GM18498 (cell line): ENCODE results near the gene SYNE3.
A peak's percentile ranks its signal among the peaks of the same experiment; 100 is the strongest.
"Not testable (repeated sequence)": the region's sequence is repeated elsewhere in the genome, so short reads cannot be mapped to it uniquely, and the experiment has no call there.

ENCODE experiments used
- ATAC-seq: cut with Tn5 transposase; IDR thresholded peaks from one replicate; pipeline ENCODE4 v1.9.1; 2021; ENCODE audit warnings: mild to moderate bottlenecking, moderate library complexity; ENCODE audit not compliant: unreplicated experiment

SYNE3 gene

DNA sequence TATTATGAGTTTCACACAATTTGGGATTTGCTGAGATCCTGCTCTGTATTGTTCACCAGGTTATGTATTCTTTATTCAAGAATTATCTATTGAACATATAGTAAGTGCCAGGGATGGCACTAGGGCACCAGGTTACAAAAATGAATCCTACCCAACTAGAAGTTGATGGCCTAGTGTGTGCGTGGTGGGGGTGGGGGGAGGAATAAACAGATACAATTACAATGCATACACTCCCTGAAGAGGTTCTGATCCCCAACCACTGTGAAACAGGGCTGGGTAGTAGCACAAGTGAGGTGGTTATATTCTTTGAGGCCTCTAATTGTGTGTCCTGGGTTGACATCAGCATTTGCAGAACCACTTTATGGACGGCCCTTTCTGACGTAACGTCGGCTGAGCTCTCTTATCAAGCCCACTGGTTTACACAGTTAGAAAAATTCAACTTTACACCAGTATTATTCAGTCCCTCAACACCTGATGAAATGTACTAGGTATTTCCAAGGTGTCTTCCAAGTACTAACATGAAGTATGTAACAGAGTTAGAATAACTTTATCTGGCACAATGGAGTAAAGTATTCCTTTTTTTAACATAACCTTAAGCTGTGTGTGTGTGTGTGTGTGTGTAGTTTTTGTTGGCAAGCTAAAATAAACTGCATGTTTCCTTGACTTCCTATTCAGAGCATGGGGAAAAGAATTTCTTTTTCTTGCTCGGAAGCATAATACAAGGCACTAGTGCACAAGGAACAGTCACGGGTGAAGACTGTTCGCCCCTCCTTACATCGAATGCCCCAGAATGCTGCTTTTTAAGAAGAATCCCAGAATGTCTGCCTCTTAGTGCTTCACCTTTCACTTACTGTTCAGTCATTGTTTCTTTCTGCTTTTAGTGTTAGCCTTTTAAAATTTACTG lies 10.3 kb upstream of the SYNE3 start:
- no peak for ATAC-seq

DNA sequence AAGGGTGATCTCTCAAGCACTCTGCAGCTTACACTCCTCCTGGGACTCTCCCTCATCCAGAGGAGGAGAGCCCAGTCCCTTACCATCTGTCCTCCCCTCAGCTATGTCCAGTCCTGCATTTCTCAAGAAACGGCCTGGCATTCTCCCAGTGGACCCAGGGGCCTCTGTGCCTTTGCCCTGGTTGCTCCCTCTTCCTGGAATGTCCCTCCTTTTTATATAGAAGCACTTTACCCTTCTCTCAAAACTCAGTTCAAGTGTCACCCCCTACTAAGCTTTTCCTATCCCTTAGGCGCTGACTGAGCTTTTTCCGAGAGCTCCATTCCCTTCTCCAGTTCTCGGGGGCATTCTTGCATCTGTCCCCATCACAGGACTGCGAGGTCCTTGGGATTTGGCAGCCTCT lies 9.5 kb upstream of the SYNE3 start:
- no peak for ATAC-seq

DNA sequence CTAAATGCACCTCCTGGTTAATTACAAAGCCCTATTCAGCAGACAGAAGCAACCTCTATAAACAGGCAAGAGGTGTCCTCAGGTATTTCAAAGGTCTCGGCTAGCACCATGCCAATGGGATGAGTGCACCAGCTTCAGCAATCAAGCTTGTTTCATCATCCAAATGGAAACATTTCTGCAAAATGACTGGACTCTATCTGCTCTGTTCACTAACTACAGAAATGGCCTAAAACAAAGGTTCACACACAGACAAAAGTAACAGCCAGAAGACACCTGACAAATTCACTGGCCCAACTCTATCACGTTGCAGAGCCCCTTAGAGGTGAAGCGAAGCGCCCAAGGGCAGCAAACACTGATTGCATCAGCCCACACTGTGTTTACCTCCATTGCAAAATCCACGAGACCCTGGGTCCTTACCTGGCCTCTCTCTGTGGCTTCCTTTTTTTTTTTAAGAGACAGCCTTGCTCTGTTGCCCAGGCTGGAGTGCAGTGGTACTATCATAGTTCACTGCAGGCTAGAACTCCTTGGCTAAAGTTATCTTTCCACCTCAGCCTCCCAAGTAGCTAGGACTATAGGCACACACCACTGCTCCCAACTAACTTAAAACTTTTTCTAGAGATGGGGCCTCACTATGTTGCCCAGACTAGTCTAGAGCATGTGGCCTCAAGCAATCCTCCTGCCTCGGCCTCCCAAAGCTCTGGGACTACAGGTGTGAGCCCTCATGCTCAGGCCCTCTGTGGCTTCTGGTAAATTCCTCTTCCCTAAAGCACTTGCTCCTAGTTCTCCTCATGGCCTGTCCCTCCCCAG lies 8.5 kb upstream of the SYNE3 start:
- no peak for ATAC-seq

DNA sequence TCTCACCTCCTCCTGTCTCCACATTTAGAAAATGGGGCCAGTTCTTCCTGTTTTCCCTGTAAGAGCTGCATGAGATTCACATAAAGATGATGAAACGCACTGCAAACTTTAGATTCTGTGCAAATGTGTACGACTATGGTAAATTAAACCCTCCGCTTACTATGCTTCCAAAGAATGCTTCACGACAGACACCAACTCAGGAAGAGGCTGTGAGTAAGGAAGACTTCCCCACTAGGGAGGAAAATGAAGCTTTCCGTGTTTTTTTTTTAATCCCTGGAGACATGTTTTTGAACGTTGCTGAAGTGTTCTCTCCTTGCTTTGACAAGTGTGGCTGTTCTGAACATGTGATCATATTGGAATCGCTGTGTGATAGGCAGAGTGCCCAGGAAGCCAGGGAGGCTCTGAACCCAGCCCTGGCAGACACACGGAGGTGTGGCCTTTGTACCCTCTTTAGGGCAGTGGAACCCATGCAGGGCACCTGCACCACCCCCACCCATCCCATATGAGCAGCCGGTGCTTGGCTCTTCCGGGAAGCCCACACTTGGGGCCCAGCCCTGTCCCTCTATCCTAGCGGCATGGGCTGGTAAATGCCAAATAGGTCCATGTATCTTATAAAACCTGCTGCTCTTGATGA lies 7.5 kb upstream of the SYNE3 start:
- no peak for ATAC-seq

DNA sequence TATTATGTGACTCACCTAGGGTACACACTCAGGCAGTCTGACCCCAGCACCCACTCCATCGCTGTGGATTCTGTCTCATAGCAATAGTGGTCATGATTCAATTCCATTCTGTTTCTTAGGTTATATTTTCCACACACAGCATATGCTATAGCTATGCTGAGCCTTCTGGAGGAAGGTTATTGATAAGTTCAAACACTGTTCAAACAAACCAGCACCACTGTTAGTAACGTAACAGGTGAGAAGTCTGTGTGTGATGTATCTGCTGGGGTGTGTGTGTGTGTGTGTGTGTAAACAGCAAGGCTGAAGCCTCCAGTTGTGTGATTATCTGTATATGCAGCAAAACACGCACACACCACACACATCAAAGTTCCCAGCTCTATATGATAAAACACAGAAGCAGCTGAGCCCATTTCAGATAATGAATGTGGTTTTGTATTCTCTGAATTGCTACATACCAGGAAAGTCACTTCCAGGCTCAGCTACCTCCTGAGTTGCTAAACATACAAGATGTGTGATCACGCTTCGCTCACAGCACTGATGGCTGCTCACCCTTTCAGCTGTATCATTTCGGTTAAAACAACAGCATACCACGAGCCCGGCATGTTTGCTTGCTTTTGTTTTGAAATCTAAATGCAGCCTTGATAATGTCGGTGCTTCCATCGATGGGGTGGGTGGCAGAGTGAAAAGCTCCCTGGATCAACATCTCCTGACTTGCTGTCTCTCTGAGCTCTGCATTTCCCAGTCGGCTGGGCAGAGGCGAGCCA lies 6.8 kb upstream of the SYNE3 start:
- no peak for ATAC-seq

DNA sequence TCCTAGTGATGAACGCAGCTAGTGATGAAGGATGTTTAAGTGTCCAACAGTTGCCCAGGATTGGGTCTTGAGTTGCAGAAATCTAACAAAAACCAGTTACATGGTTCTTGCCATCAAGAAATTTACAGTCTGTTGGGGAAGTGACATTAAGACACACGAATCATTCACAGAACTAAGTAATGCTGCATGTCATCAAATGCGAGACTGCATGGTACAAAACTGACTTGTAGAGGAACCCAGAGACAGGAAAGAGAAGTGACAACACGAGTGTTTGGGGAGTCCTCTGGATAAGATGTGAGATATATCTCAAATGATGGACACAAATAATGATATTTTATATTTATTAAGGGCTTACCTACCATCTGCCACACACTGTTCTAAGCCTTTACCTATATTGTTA lies 6.1 kb upstream of the SYNE3 start:
- ATAC-seq = no peak

DNA sequence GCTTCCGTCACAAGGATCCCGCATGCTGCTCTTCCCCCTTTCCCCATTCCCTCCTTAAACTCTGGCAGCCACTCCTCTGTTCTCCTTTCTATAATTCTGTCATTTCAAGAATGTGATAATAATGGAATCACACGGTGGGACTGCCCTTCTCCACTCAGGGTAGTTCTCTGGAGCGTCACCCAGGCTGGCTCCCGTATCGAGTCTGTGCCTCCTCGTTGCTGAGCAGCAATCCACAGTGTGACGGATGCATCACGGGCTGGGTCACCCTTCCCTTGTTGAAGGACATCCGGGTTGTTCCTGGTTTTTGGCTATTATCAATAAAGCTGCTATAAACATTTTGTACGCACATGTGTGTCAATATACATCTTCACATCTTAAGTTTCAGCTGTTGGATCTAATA lies 5.7 kb upstream of the SYNE3 start:
- ATAC-seq = no peak

DNA sequence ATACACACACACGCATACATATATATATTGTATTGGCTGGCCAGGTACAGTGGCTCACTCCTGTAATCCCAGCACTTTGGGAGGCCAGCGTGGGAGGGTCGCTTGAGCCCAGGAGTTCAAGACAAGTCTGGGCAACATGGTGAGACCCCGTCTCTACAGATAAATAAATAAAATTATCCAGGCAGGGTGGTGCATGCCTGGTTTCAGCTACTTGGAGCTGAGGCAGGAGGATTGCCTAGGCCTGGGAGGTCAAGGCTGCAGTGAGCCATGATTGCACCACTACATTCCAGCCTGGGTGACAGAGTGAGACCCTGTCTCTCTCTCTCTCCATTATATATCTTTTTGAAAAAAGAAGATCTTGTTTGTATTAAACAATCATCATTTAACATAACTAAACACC lies 4.6 kb upstream of the SYNE3 start:
- ATAC-seq = no peak

DNA sequence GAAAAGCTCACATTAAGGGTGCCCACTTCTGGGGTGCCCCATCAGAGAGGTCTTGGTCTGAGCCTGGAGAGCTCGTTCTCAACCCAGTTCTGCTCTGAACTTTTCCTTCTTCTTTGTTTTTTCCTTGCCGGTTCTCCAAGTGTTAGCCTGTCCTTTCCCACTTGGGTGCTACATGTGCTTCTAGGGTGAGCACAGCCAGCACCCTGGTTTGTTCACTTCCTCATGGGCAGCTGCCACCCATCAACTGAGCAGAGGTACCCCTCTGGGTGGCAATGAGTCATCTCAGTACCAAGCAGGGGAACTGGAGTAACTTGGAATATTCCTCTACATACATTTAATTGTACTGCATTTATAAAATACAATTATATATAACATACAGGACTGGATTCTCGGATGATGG lies 3.9 kb upstream of the SYNE3 start:
- no peak for ATAC-seq

DNA sequence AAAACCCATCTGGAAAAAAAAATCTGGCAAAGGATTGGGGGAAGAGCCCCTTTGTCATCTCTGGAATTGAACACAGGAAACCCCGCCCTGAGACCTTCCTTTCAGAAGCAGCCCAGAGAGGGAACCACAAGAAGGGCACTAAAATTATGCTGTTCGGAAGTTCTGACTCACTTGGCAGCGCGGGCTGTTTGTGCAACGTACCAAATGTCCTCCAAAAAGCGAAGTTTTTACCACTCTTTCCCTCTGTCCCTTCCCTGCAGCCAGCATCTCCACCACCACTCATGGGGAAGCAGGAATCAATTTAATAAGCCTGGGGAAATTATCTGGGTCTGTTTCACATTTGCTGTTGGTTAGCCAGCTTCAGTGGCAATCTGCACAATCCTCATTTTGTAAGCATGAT lies 3.2 kb upstream of the SYNE3 start:
- no peak for ATAC-seq

DNA sequence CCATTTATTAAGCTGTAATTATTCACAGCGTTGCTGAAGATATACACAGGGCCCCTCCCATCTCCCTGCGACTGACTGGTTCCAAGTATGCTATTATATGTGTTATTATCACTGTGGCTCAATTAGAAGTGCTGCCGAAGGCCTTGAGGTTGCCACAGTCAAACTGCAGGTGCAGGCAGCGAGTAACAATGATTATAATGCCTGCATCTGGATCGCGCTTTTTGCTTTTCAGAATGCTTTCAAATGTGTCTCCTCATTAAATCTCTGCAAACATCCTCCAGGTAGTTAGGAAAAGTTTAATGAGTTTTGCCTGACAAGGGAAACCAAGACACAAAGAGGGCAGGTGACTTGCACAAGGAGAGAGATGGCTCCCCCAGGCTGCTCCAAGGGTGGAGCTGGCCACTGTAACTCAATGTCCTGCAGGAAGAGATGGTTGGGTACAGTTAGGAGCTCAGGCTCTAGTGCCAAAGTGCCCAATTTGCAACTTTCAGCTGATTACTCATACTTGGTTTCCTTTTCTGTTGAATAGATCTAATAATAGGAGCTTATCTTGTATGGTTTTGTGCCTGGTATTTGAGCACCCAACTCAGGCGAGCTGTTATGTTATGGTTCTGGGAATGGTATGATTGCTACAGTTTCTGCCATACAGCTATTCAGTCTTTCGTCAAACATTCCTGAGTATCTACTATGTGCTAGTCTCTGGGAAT lies 1.7 kb upstream of the SYNE3 start:
- peak; percentile 22 for ATAC-seq

DNA sequence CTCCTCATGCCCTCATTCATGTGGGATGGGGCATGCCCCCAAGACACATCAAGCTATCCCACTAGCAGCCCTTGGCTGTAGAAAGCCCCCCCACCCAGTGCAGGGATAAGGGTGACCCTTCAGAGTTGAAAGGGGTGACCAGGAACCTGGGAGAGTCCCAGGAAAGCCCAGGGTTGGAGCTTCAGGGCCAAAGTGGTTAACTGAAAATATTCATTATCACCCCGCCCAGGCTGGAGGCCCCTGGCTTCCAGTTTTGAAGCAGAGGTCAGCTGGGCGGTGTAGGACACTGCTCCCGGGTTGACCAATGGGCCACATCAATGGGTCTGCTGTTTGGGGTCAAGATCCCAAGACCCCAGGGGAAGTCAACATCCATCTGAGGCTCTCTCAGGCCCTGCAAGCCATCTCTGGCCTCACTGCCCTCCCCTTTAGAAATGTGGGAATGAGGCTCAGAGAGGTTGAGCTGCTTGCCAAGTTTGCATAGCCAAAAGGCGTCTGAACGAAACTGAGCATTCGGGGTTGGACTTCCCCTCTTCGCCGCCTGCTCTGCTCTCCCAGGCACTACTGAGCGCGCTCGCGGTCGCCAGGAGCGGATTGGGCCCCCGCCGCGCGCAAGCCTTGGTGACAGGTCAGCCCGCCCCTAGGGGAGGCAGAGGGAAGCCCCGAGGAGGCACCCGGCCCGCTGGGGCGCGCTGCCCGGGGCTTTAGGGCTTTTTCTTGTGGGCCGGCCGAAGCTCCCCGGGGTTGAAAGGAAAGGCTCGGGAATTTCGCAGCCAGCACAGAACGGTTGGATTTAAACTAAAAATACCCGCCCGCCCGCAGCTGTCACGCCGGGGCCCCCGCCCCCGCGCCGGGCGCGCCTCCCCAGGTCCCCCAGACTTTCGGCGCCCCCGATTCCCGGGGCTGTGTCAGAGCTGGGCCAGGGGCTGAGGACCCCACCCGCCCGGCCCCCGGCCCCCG lies 576 bp downstream of the SYNE3 start:
- peak; percentile 88 for ATAC-seq

DNA sequence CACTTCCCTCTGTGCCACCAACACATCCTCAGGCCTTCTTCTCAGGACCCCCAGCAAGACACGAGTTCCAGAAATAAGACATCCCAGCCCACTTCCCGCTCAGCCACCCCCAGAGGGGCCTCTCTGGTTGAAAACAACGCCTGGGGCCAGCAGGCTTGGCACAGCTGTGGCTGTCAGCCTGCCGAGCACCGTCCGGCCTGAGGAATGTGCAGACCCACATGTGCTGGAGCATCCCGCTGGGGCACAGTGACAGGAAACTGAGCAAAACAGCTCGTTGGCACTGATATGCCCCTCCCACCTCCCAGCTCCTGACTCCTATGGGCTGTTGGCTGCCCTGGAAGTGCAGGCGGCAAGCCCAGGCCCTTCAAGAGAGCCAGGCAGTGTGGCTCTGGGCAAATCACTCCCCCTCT lies 1.4 kb downstream of the SYNE3 start:
- no peak for ATAC-seq

DNA sequence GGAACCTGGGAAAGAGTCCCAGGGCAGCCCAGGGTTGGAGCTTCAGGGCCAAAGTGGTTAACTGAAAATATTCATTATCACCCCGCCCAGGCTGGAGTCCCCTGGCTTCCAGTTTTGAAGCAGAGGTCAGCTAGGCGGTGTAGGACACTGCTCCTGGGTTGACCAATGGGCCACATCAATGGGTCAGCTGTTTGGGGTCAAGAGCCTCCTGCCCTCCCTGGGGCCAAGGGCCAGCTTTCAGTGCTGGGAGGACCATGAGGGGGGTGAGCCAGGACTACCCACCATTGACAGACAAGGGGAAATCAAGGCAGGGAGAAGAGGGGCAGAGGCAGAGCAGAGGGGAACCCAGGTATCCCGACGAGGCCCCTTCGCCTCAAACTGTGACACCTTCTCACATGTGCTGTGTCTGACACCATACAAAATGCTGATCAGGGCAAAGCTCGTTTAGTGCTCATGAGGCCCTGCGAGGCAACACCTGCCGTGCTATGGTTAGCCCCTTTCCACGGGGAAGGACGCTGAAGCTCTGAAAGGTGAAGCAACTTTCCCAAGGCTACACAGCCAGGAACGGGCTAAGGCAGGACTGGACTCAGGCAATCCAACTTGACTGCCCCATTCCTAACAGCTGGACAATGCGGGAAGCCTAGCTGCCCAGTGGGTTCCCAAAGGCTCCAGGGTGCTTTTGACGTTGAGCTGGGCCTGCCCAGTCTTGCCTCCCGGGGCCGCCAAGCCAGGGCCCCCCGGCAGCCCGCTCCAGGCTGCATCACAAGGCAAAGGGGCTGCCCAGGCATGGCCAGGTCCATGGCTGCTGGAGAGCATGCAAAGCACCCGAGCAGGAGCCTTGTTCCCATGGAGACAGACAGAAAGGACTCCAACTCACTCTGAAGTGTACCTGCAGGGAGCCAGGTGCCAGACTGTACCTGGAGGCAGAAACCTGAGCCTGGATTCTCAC lies 2.0 kb downstream of the SYNE3 start:
- ATAC-seq = no peak

DNA sequence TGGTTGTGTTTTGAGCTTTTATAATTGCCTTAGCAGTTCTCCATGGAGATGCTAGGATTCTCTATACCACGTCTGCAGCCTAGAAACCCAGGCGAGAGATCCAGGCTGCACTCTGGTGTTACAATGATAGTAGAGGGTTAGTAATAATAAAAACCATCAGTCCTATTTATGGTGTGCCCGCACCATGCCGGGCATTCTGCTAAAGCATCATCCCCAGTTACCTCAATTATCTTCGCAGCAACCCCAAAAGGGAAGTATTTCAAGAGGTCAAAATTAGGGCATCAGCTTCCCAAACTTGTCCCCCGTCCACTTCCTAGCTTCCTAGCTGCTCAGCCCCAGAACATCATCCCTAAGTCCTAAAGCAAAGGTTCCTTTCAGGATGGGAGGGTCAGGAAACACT lies 3.2 kb downstream of the SYNE3 start:
- no peak for ATAC-seq

DNA sequence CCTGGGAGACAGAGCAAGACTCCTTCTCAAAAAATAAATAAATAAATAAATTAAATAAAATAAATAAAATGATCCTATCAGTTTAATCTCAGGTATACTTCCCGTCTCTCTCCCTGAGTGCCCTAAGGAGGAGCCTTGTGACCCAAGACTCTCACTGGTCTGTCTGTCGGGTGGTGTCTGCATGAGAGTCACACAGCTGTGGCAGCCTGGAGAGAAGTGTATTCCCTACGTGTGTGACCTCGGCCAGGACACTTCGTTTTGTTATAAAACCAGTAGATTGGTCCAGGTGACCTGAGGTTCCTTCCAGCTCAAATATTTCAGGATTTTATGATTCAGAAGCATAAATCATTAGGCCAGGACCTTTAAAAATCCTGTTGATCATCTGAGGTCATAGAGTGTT lies 4.8 kb downstream of the SYNE3 start:
- no peak for ATAC-seq

DNA sequence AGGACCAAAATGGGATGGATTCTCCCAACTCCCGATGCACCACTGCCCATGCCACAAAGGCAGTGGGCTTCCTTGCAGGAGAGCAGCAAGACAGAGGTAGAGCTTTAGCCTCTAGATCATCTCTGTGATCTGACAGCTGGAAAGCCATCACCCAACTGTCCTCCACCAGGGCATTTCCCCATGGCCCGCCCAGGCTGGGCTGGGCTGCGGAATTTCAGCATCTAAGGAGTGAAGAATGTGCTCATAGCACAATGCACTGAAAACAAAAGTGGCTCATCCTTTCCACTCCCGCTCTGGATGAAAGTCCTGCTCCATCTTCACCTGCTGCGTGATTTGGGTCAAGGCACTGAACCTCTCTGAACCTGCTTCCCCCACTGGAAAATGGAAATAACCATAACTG lies 5.6 kb downstream of the SYNE3 start:
- no peak for ATAC-seq

DNA sequence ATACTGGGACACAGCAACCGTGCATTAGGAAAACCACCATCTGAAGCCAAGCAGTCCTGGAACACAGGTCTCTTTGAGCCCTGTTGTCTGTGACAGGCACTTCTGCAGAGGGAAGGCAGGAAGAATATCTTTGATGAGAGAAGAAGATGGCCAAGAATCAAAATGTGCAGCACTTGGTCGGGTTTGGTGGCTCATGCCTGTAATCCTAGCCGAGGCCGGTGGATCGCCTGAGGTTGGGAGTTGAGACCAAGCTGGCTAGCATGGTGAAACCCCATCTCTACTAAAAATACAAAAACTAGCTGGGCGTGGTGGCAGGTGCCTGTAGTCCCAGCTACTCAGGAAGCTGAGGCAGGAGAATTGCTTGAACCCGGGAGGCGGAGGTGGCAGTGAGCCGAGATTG lies 6.1 kb downstream of the SYNE3 start:
- ATAC-seq = not testable (repeated sequence)
